ENCODE measurements around the gene UBR2. TPM values are rescaled to one million over a fixed set of nuclear protein-coding genes. Genes with fewer than 3 reads are reported as not detected.

UBR2 gene
- total and polyA plus RNA-seq, 9 donors, result 10.2 to 29.2 (median 23.7) TPM

GRCh38 chr6:42720739-42721138 lies 156.9 kb downstream of the UBR2 start:
- 55 to 65% (median 64%) methylated on average over 8 of the region's 8 CpGs for WGBS, 3 donors
- TF ChIP-seq POLR2A (IDR thresholded peaks at IDR 0.05) (no peak), EP300 (IDR thresholded peaks at IDR 0.05) (no peak), CTCF (IDR thresholded peaks at IDR 0.05) (no peak)
- no peaks in the 10 kb centered on the region for H3K9me3 ChIP-seq
- intact Hi-C loops (cut with DNase I), result loop anchor here in 3 of 4 donors (5.0 to 10.0 kb wide), 3 partner anchors 48 to 154 kb away; partner anchors contain the start of gene RPL7L1 (in 1 of the 3)
- H3K4me1 ChIP-seq (ENCODE audit: insufficient read depth), result no peaks in the 10 kb centered on the region
- H3K27ac ChIP-seq, result no peak overlapping the region
- no peaks in the 10 kb centered on the region for H3K36me3 ChIP-seq
- H3K4me3 ChIP-seq, result no peak overlapping the region
- H3K27me3 ChIP-seq, result no peaks in the 10 kb centered on the region
- no peak for DNase-seq

- intact Hi-C loops (cut with DNase I), result loop anchor here in 3 of 4 donors (5.0 to 10.0 kb wide), 3 partner anchors 50 to 152 kb away; partner anchors contain the start of gene RPL7L1 (in 1 of the 3)
These were observed 158.7 kb downstream of the UBR2 start, which contains the start of gene PRPH2 for GRCh38 chr6:42722497-42722896. TSS of gene PRPH2 (minus strand) at chr6:42722597. CDS start at chr6:42722334, 263 bp downstream.

GRCh38 chr6:42724825-42725224 lies 161.0 kb downstream of the UBR2 start:
- Histone ChIP-seq H3K9me3 (no peaks in the 10 kb centered on the region), H3K4me3 (no peak overlapping the region), H3K36me3 (no peaks in the 10 kb centered on the region), H3K27ac (no peak overlapping the region), H3K27me3 (no peaks in the 10 kb centered on the region), H3K4me1 (ENCODE audit: insufficient read depth) (peaks cover 5% of the 10 kb centered on the region)
- TF ChIP-seq CTCF (IDR thresholded peaks at IDR 0.05) (no peak), EP300 (IDR thresholded peaks at IDR 0.05) (no peak), POLR2A (IDR thresholded peaks at IDR 0.05) (no peak)
- intact Hi-C loops (cut with DNase I), result loop anchor here (5.0 to 10.0 kb wide), 5 partner anchors 53 to 152 kb away; partner anchors contain the start of gene RPL7L1 (in 2 of the 4)
- DNase-seq, result no peak

More at GRCh38 chr6:42722497-42722896, 158.7 kb downstream of the UBR2 start, which contains the start of gene PRPH2:
- Histone ChIP-seq H3K9me3 (no peaks in the 10 kb centered on the region), H3K36me3 (no peaks in the 10 kb centered on the region), H3K27ac (no peak within 1 kb of the TSS), H3K4me3 (no peak within 1 kb of the TSS), H3K27me3 (no peaks in the 10 kb centered on the region), H3K4me1 (ENCODE audit: insufficient read depth) (peaks cover 5% of the 10 kb centered on the region)
- TF ChIP-seq POLR2A (IDR thresholded peaks at IDR 0.05), result no peak
- TF ChIP-seq CTCF (IDR thresholded peaks at IDR 0.05), result no peak
- TF ChIP-seq EP300 (IDR thresholded peaks at IDR 0.05), result no peak
- WGBS, 3 donors, result 80 to 94% (median 92%) methylated on average over 6 of the region's 6 CpGs
- no peak for DNase-seq

GRCh38 chr6:42726026-42726425 lies 162.2 kb downstream of the UBR2 start:
- Histone ChIP-seq H3K4me1 (ENCODE audit: insufficient read depth) (peaks cover 5% of the 10 kb centered on the region), H3K27me3 (no peaks in the 10 kb centered on the region), H3K4me3 (peak overlapping the region; percentile 43), H3K9me3 (no peaks in the 10 kb centered on the region), H3K27ac (peak overlapping the region; percentile 10 to 85), H3K36me3 (no peaks in the 10 kb centered on the region)
- TF ChIP-seq POLR2A (IDR thresholded peaks at IDR 0.05) (no peak), CTCF (IDR thresholded peaks at IDR 0.05) (no peak), EP300 (IDR thresholded peaks at IDR 0.05) (no peak)
- intact Hi-C loops (cut with DNase I), result loop anchor here in 3 of 4 donors (5.0 to 10.0 kb wide), 4 partner anchors 59 to 151 kb away; partner anchors contain the start of gene RPL7L1 (in 2 of the 3)
- DNase-seq, result no peak

All from ovary (tissue), 9 donors.